ENCODE data around the gene NOS1.
"Not testable (repeated sequence)": the region's sequence is repeated elsewhere in the genome, so short reads cannot be mapped to it uniquely, and the experiment has no call there.

The NOS1 gene

GRCh38 chr12:117361347-117361751 lies at the start of gene NOS1:
TSS of gene NOS1 (minus strand) at chr12:117361626. CDS start at chr12:117331069, 30,557 bp downstream.
- no peak for DNase-seq

- DNase-seq, result no peak
Observed at GRCh38 chr12:117409286-117409685, 47.9 kb upstream of the NOS1 start.

- no peak for DNase-seq
Observed at GRCh38 chr12:117408161-117408791, 46.9 kb upstream of the NOS1 start.

- no peak for DNase-seq
Observed at GRCh38 chr12:117404940-117405339, 43.5 kb upstream of the NOS1 start.

- no peak for DNase-seq
Observed at GRCh38 chr12:117404203-117404853, 42.9 kb upstream of the NOS1 start.

GRCh38 chr12:117403586-117404139 lies 42.2 kb upstream of the NOS1 start:
- no peak for DNase-seq

GRCh38 chr12:117402363-117402762 lies 40.9 kb upstream of the NOS1 start:
- no peak for DNase-seq

GRCh38 chr12:117400912-117401311 lies 39.5 kb upstream of the NOS1 start:
- DNase-seq, result no peak

GRCh38 chr12:117398482-117398881 lies 37.1 kb upstream of the NOS1 start:
- DNase-seq, result not testable (repeated sequence)

- DNase-seq, result no peak
Observed at GRCh38 chr12:117395766-117396165, 34.3 kb upstream of the NOS1 start.

GRCh38 chr12:117394491-117394890 lies 33.1 kb upstream of the NOS1 start:
- DNase-seq, result no peak

- no peak for DNase-seq
Observed at GRCh38 chr12:117393656-117394055, 32.2 kb upstream of the NOS1 start.

GRCh38 chr12:117390866-117391265 lies 29.4 kb upstream of the NOS1 start:
- DNase-seq, result no peak

GRCh38 chr12:117388951-117389446 lies 27.6 kb upstream of the NOS1 start:
- no peak for DNase-seq

GRCh38 chr12:117387832-117388231 lies 26.4 kb upstream of the NOS1 start:
- no peak for DNase-seq

GRCh38 chr12:117384735-117385134 lies 23.3 kb upstream of the NOS1 start:
- no peak for DNase-seq

- no peak for DNase-seq
Observed at GRCh38 chr12:117380083-117380482, 18.7 kb upstream of the NOS1 start.

- no peak for DNase-seq
Observed at GRCh38 chr12:117377758-117378157, 16.3 kb upstream of the NOS1 start.

GRCh38 chr12:117370588-117370987 lies 9.2 kb upstream of the NOS1 start:
- DNase-seq, result no peak

- not testable (repeated sequence) for DNase-seq
Observed at GRCh38 chr12:117370000-117370399, 8.6 kb upstream of the NOS1 start.

GRCh38 chr12:117367006-117367638 lies 5.7 kb upstream of the NOS1 start:
- DNase-seq, result peak; percentile 43

- no peak for DNase-seq
Observed at GRCh38 chr12:117365049-117365616, 3.7 kb upstream of the NOS1 start.

- DNase-seq, result no peak
Observed at GRCh38 chr12:117363953-117364486, 2.6 kb upstream of the NOS1 start.
